Karpas-422 (cell line): Measurements from ENCODE around the gene ME1. TPM values are rescaled to one million over a fixed set of nuclear protein-coding genes. Genes with fewer than 3 reads are reported as not detected.
A peak's percentile ranks its signal among the peaks of the same experiment; 100 is the strongest.

Source experiments
- DNase-seq: peaks from one replicate; pipeline ENCODE4 v3.0.0-alpha.2; 2015
- H2AFZ ChIP-seq: fragments of 200-600 bp; sonication (generic); 2 replicates; pipeline ENCODE4 v1.6.1; 2014; ENCODE audit warnings: antibody characterized with exemption, low read length, mixed read lengths
- H3K27ac ChIP-seq: fragments of 200-600 bp; sonication (generic); 2 replicates; pipeline ENCODE4 v1.5.1; 2014; ENCODE audit warnings: mild to moderate bottlenecking, low read length, moderate library complexity
- H3K27me3 ChIP-seq: fragments of 200-600 bp; sonication (generic); 2 replicates; pipeline ENCODE4 v1.6.1; 2014; ENCODE audit warnings: low read length, mixed read lengths
- H3K36me3 ChIP-seq: fragments of 200-600 bp; sonication (generic); 2 replicates; pipeline ENCODE4 v1.6.1; 2014; ENCODE audit warnings: low read length, mixed read lengths; ENCODE audit not compliant: insufficient read depth
- H3K4me1 ChIP-seq: fragments of 200-600 bp; sonication (generic); 2 replicates; pipeline ENCODE4 v1.6.1; 2014; ENCODE audit warnings: mild to moderate bottlenecking, low read length, mixed read lengths
- H3K4me2 ChIP-seq: fragments of 200-600 bp; sonication (generic); 2 replicates; pipeline ENCODE4 v1.6.1; 2014; ENCODE audit warnings: low read length, low read depth, mild to moderate bottlenecking; ENCODE audit not compliant: poor library complexity, severe bottlenecking
- H3K4me3 ChIP-seq: fragments of 200-600 bp; sonication (generic); 2 replicates; pipeline ENCODE4 v1.5.1; 2014; ENCODE audit warnings: mild to moderate bottlenecking, antibody characterized with exemption, low read length, mixed read lengths
- H3K79me2 ChIP-seq: fragments of 200-600 bp; sonication (generic); 2 replicates; pipeline ENCODE4 v1.6.1; 2014; ENCODE audit warnings: mild to moderate bottlenecking, low read length, mixed read lengths
- H3K9ac ChIP-seq: fragments of 200-600 bp; sonication (generic); 2 replicates; pipeline ENCODE4 v1.6.0; 2014; ENCODE audit warnings: low read length
- H3K9me2 ChIP-seq: fragments of 200-600 bp; sonication (generic), shearing (Covaris generic); replicated peaks from 2 replicates; pipeline ENCODE4 v1.6.0; 2014; ENCODE audit warnings: mild to moderate bottlenecking, low read length, moderate library complexity; ENCODE audit not compliant: insufficient read depth
- H3K9me3 ChIP-seq: fragments of 300-700, 200-600 bp; sonication (generic); 2 replicates; pipeline ENCODE4 v1.6.1; 2014; ENCODE audit warnings: low read length, mixed read lengths
- H4K20me1 ChIP-seq: fragments of 200-600 bp; sonication (generic); 2 replicates; pipeline ENCODE4 v1.6.1; 2014; ENCODE audit warnings: mild to moderate bottlenecking, antibody characterized with exemption, low read length, low read depth; ENCODE audit not compliant: insufficient read depth
- total RNA-seq: library from RNA; depleted of rRNA; stranded (reverse); fragments of >200 nt; shearing (Covaris generic); gene quantifications from 2 replicates; pipeline ENCODE4 v1.2.3, GENCODE V29; 2014; ENCODE audit warnings: low replicate concordance

Gene ME1
- total RNA-seq, 1 experiment from 2014 or later, result not detected

DNA sequence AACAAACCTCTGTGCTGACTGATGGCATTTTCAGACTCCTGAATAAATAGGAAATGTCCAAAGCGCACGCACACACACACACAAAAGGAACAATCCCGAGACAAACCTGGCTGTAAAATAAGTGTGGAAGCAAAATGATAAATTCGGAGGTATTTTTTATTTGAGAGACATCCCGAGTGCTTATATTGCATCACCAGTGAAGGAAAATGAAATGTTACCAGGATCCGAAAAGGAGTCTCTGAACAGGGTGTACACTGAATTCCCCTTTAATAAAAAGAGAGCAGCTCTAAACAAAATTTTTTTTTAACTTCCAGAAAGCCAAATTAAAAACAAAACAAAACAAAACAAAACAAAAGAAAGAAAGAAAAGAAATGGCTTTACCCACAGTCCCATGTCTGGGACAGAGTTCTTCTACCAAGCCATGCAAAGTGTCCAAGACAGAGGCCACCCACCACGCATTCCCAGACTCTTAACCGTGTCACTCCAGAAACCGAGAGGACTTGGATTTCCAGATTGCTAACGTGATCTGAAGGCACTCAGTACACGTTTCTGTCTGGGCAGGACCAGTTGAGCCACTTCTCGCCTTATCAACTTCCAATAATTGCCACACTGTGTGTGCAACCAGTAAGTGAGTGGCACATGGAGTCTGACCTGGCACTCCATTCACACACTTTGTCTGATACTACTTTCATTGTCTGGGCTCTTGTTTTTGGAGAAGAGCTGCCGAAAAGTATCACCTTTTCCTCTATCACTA is 817 bp downstream of the ME1 start:
- Histone ChIP-seq H3K4me3 (no peak overlapping the region), H3K27ac (no peak overlapping the region), H3K4me1 (no peaks in the 10 kb centered on the region), H3K9me2 (no peaks in the 10 kb centered on the region), H3K9me3 (no peaks in the 10 kb centered on the region), H3K36me3 (no peaks in the 10 kb centered on the region), H3K79me2 (no peaks in the 10 kb centered on the region), H3K27me3 (no peaks in the 10 kb centered on the region), H3K4me2 (no peak overlapping the region), H3K9ac (no peak overlapping the region), H4K20me1 (no peaks in the 10 kb centered on the region), H2AFZ (no peak overlapping the region)
- DNase-seq, result no peak

DNA sequence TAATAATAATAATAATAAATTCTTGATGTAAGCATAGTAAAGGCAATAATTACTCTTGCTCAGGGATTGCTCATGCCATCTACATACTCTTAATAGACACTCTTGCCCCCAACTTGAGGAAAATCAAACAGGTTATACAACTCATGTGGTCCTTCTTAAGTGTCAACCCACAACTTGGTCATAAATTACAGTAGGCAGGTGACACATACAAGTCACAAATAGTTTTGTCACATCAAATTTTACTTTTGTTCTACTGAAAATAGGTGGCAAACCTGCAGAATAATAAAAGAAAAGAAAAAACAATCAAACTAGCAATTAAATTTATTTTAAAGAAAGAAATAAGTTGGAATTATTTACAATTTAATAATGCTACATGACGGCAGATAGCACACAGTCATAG is 1.6 kb downstream of the ME1 start:
- Histone ChIP-seq H3K4me1 (no peaks in the 10 kb centered on the region), H3K27me3 (no peaks in the 10 kb centered on the region), H4K20me1 (no peaks in the 10 kb centered on the region), H3K27ac (no peak overlapping the region), H2AFZ (no peak overlapping the region), H3K4me3 (no peak overlapping the region), H3K9me3 (no peaks in the 10 kb centered on the region), H3K79me2 (no peaks in the 10 kb centered on the region), H3K9me2 (no peaks in the 10 kb centered on the region), H3K4me2 (no peak overlapping the region), H3K36me3 (no peaks in the 10 kb centered on the region), H3K9ac (no peak overlapping the region)
- no peak for DNase-seq

DNA sequence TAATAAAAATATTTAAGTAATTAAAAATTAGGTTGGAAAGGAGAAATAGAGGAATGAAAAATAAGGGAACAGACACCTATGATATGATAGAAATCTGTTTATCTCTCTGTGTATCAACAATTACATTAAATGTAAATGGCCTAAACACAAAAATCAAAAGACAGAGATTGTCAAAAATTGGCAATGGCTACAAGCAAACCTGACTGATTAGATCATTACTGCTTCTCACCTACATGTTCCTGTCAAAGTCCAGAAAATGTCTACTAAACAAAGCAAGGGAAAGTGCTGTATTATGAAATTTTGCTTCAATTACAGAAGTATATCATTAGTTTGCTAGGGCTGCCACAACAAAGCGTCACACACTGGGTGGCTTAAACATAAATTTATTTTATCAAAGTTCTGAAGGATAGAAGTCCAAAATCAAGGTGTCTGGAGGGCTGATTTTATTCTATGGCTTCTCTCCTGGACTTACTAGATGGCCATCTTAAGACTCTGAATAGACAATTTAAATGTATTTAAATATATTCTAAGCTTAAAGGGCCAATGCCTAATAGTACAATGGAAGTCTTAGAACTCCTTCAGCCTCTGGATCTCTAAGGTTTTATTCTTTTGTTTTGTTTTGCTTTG is 6.3 kb downstream of the ME1 start:
- Histone ChIP-seq H4K20me1 (no peaks in the 10 kb centered on the region), H3K9me2 (no peaks in the 10 kb centered on the region), H3K4me2 (no peak overlapping the region), H3K9ac (no peak overlapping the region), H3K36me3 (no peaks in the 10 kb centered on the region), H3K27me3 (no peaks in the 10 kb centered on the region), H3K9me3 (no peaks in the 10 kb centered on the region), H3K4me1 (no peaks in the 10 kb centered on the region), H3K27ac (no peak overlapping the region), H3K79me2 (no peaks in the 10 kb centered on the region), H2AFZ (no peak overlapping the region), H3K4me3 (no peak overlapping the region)
- DNase-seq, result no peak

GRCh38 chr6:83417880-83418663 is 12.8 kb downstream of the ME1 start:
- peak; percentile 54 for DNase-seq
- Histone ChIP-seq H3K36me3 (no peaks in the 10 kb centered on the region), H3K4me1 (no peaks in the 10 kb centered on the region), H3K9ac (no peak overlapping the region), H3K27me3 (no peaks in the 10 kb centered on the region), H3K9me2 (no peaks in the 10 kb centered on the region), H3K4me3 (no peak overlapping the region), H4K20me1 (no peaks in the 10 kb centered on the region), H3K27ac (no peak overlapping the region), H3K9me3 (no peaks in the 10 kb centered on the region), H2AFZ (no peak overlapping the region), H3K4me2 (no peak overlapping the region), H3K79me2 (no peaks in the 10 kb centered on the region)

- Histone ChIP-seq H3K79me2 (no peaks in the 10 kb centered on the region), H4K20me1 (no peaks in the 10 kb centered on the region), H3K27me3 (no peaks in the 10 kb centered on the region)
These were observed 17.8 kb downstream of the ME1 start for GRCh38 chr6:83413068-83413467.

DNA sequence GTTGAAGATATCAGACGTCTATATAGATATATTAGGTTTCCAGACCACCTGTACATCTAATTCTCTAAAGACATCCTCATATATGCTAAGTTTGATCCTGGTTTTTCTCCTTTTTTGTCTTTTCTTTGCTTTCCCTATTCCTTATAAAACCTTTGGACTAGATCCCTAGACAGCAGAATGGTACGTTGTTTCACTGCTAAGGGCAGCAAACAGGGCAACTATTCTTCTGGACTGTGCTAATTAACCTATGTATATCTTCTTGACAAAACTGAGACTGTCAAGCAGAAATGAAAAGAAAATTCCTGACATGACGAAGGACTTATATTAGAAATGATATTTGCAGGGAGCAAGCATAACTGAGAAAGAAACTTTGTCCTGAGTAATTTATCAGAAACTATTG is 19.1 kb downstream of the ME1 start:
- Histone ChIP-seq H3K9me2 (no peaks in the 10 kb centered on the region), H3K9me3 (no peaks in the 10 kb centered on the region), H3K9ac (no peak overlapping the region), H3K36me3 (no peaks in the 10 kb centered on the region), H3K27me3 (no peaks in the 10 kb centered on the region), H3K79me2 (no peaks in the 10 kb centered on the region), H3K27ac (no peak overlapping the region), H4K20me1 (no peaks in the 10 kb centered on the region), H2AFZ (no peak overlapping the region), H3K4me1 (no peaks in the 10 kb centered on the region), H3K4me3 (no peak overlapping the region), H3K4me2 (no peak overlapping the region)
- DNase-seq, result no peak

More at GRCh38 chr6:83413068-83413467, 17.8 kb downstream of the ME1 start:
- no peak for DNase-seq
- H3K9me3 ChIP-seq, result no peaks in the 10 kb centered on the region
- no peaks in the 10 kb centered on the region for H3K4me1 ChIP-seq
- no peak overlapping the region for H3K9ac ChIP-seq
- no peak overlapping the region for H3K4me3 ChIP-seq
- H2AFZ ChIP-seq, result no peak overlapping the region
- no peaks in the 10 kb centered on the region for H3K9me2 ChIP-seq
- H3K36me3 ChIP-seq, result no peaks in the 10 kb centered on the region
- no peak overlapping the region for H3K27ac ChIP-seq
- H3K4me2 ChIP-seq, result no peak overlapping the region

- H3K4me2 ChIP-seq, result no peak overlapping the region
- no peaks in the 10 kb centered on the region for H3K36me3 ChIP-seq
- no peaks in the 10 kb centered on the region for H4K20me1 ChIP-seq
- H3K9me3 ChIP-seq, result no peaks in the 10 kb centered on the region
- no peak overlapping the region for H3K27ac ChIP-seq
- no peak overlapping the region for H2AFZ ChIP-seq
- no peak overlapping the region for H3K9ac ChIP-seq
- no peak overlapping the region for H3K4me3 ChIP-seq
- DNase-seq, result no peak
- H3K79me2 ChIP-seq, result no peaks in the 10 kb centered on the region
- no peaks in the 10 kb centered on the region for H3K4me1 ChIP-seq
- H3K27me3 ChIP-seq, result no peaks in the 10 kb centered on the region
- H3K9me2 ChIP-seq, result no peaks in the 10 kb centered on the region
These were observed 27.7 kb downstream of the ME1 start for GRCh38 chr6:83403191-83403590.

DNA sequence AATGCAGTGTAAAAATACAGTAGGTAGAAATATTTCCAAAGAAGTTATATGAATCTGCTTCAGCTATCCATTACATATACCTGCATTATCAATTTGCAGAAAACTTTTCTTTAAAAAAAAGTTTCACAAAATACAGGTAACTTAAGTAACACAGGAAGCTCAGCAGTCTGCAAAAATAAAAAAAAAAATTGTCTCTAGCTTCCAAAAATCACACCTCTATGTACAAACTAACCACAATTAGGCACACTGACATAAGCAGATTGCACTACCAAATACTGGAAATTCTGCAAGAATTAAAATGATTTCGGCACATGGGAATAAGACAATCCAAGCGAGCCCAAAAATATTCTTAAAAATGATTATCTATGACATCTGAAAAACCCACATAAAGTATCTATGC is 41.2 kb downstream of the ME1 start:
- no peaks in the 10 kb centered on the region for H3K4me1 ChIP-seq
- H3K36me3 ChIP-seq, result no peaks in the 10 kb centered on the region
- no peaks in the 10 kb centered on the region for H3K9me2 ChIP-seq
- H3K27ac ChIP-seq, result no peak overlapping the region
- no peak overlapping the region for H3K9ac ChIP-seq
- H3K79me2 ChIP-seq, result no peaks in the 10 kb centered on the region
- H3K9me3 ChIP-seq, result no peaks in the 10 kb centered on the region
- H3K4me2 ChIP-seq, result no peak overlapping the region
- H3K4me3 ChIP-seq, result no peak overlapping the region
- H3K27me3 ChIP-seq, result no peaks in the 10 kb centered on the region
- H2AFZ ChIP-seq, result no peak overlapping the region
- H4K20me1 ChIP-seq, result no peaks in the 10 kb centered on the region
- DNase-seq, result no peak
